ENCODE measurements around the gene TMEM126A.

DNA sequence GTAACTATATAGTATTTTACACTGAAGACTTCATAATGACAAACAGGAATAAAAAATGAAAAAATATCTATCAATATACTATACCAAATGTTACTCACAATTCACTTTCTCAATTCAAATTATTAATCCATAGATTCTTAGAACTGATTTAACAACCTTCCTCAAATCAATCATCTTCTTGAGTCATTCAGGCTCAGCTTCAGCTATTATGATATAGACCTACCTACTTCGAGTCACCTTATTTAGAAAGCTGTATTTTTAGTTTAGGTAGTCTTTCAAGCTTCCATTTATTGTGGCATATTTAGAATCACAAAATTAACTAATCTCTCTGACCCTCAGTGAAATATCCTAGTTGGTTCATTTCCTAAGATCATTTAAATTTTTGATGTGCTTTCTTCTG, 9.0 kb downstream of the TMEM126A start:
- no peak for TF ChIP-seq REST (IDR thresholded peaks at IDR 0.05)
- no peak for TF ChIP-seq TAF1 (conservative IDR thresholded peaks at IDR 0.05)
- TF ChIP-seq GABPA (IDR thresholded peaks at IDR 0.05 in 1 of 2, conservative IDR thresholded peaks at IDR 0.05 in 1 of 2): no peak

All from liver (tissue), 2 donors.